ENCODE data around the gene H2AZ2.
"Not testable (repeated sequence)": the region's sequence is repeated elsewhere in the genome, so short reads cannot be mapped to it uniquely, and the experiment has no call there.

H2AZ2 gene

DNA sequence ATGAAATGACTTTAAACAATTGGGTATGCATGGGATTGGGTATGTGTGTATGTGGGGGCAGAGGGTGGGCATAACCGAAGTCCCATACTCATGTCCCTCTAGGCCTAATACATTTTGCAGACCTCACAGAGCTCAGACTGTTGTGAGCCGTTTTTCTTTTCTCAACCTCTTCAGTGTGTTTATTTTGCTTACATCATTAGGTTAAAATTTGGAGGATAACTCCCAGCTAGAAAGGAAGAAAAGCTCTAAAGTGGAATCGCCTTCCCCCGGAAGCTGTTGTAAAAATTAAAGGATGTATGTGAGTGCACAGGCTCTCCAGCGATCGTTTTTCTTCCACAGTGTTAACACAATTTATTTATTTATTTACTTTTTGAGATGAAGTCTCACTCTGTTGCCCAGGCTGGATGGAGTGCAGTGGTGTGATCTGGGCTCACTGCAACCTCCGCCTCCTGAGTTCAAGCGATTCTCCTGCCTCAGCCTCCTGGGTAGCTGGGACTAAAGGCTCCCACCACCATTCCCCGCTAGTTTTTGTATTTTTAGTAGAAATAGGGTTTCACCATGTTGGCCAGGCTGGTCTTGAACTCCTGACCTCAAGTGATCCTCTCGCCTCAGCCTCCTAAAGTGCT lies 1.5 kb upstream of the H2AZ2 start:
- TF ChIP-seq, protein P1, sequence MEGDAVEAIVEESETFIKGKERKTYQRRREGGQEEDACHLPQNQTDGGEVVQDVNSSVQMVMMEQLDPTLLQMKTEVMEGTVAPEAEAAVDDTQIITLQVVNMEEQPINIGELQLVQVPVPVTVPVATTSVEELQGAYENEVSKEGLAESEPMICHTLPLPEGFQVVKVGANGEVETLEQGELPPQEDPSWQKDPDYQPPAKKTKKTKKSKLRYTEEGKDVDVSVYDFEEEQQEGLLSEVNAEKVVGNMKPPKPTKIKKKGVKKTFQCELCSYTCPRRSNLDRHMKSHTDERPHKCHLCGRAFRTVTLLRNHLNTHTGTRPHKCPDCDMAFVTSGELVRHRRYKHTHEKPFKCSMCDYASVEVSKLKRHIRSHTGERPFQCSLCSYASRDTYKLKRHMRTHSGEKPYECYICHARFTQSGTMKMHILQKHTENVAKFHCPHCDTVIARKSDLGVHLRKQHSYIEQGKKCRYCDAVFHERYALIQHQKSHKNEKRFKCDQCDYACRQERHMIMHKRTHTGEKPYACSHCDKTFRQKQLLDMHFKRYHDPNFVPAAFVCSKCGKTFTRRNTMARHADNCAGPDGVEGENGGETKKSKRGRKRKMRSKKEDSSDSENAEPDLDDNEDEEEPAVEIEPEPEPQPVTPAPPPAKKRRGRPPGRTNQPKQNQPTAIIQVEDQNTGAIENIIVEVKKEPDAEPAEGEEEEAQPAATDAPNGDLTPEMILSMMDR (IDR thresholded peaks at IDR 0.05; ENCODE audit: low read depth, low read length): no peak
- H3K4me3 ChIP-seq (ENCODE audit: low read depth, low read length): no peak overlapping the region; the same call in 1 of the 2 replicates

DNA sequence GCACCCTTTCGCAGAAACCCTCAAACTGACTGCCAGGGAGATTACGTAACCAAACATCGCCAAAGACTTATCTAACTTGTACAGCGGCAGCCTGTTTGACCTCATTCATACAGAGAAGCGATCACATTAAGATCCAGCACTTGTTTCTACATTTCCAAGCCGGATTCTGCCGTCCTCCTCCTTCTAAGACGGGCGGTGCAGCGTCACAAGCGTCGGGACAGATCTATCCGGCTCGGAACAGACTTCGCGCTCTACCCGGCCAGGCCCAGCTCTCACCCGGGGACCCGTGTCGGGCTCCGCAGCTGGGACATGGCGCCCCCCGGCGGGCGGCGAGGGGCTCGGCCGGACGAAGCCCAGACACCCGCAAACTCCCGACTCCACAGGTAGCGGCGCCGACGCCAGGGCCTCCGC lies 373 bp downstream of the H2AZ2 start:
- peak overlapping the region; percentile 81 for H3K4me3 ChIP-seq (ENCODE audit: low read depth, low read length)
- TF ChIP-seq, protein P1 (IDR thresholded peaks at IDR 0.05; ENCODE audit: low read depth, low read length): peak; percentile 73

DNA sequence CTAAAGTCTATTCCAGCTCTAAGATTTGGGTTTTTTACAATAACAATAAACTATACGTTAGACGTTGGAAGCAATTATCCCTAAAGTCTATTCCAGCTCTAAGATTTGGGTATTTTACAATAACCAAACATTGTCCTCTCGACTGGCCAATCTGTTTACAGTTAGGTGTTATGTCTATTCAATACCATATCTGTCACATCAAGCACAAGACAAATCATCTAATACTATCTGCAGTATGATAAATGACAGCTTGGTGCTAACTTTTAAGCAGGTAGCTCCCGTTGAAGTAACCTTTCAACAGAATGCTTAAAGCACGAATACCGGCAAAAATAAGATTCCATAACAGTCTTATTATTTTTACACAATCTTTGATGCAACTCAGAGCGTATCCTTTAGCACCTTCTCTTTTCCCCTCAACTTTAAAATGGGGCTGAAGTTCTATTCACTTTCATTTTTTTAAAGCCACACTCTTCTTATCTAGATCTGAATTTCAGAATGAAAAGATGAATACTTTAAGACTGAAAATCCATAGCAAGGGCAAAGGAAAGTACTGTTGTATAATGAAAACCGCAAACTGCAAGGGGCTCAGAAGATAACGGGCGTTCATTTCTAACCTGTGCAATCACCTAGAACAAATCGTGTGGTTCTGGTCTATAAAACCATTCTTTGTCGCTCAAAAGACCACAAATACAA lies 925 bp downstream of the H2AZ2 start:
- H3K4me3 ChIP-seq (ENCODE audit: low read depth, low read length): peak overlapping the region; percentile 81
- TF ChIP-seq, protein P1 (IDR thresholded peaks at IDR 0.05; ENCODE audit: low read depth, low read length): no peak

DNA sequence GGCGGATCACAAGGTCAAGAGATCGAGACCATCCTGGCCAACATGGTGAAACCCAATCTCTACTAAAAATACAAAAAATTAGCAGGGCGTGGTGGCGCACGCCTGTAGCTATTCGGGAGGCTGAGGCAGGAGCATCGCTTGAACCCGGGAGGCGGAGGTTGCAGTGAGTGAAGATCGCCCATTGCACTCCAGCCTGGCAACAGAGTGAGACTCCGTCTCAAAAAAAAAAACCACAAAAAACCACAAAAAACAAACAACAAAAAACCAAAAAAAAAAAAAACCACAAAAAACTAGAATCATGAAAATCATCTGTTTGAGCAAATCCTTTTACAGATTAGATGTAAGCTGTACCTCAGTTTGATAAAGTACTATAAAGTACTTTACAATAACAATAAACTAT lies 1.5 kb downstream of the H2AZ2 start:
- H3K4me3 ChIP-seq (ENCODE audit: low read depth, low read length): peak overlapping the region; percentile 81

DNA sequence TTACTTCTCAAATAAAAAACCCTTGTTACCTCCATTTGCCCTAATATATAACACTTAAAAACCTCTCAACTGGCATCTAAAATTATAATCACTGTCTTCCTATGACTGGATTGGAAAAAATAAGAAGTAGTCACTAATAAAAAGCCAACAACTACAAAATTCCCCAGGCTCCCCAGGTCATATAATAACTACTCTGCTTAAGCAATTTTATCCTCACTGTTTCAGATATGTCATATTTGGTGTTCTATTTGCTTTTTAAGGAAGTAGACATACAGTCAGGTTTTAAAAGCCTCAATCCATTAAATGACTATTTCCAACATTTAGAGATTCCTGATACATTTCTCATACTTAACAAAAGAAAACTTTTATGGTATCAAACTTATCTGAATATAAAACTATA lies 2.4 kb downstream of the H2AZ2 start:
- TF ChIP-seq, protein P1 (IDR thresholded peaks at IDR 0.05; ENCODE audit: low read depth, low read length): no peak
- H3K4me3 ChIP-seq (ENCODE audit: low read depth, low read length): no peak overlapping the region

DNA sequence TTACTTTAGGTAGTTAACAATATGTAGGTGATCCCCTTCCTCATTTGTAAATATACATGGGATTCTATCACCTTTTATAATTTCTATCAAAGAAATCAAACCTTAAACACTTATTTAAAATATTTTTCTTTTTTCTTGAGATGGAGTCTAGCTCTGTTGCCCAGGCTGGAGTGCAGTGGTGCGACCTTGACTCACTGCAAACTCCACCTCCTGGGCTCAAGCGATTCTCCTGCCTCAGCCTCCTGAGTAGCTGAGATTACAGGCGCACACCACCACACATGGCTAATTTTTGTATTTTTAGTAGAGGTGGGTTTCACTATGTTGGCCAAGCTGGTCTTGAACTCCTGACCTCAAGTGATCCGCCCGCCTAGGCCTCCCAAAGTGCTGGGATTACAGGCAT lies 4.4 kb downstream of the H2AZ2 start:
- not testable (repeated sequence) for H3K4me3 ChIP-seq (ENCODE audit: low read depth, low read length)

DNA sequence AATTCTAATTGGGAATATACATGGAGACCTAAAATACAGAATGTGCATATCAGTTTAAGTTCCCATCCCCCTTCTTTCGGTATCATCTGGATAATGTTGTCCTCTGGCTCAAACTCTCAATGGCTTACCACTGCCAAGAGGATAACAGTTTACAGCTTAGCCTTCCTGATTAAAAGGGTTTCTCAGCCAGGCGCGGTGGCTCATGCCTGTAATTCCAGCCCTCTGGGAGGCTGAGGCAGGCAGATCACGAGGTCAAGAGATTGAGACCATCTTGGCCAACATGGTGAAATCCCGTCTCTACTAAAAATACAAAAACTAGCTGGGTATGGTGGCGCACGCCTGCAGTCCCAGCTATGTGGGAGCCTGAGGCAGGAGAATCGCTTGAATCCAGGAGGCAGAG lies 5.2 kb downstream of the H2AZ2 start:
- H3K4me3 ChIP-seq (ENCODE audit: low read depth, low read length): not testable (repeated sequence)

DNA sequence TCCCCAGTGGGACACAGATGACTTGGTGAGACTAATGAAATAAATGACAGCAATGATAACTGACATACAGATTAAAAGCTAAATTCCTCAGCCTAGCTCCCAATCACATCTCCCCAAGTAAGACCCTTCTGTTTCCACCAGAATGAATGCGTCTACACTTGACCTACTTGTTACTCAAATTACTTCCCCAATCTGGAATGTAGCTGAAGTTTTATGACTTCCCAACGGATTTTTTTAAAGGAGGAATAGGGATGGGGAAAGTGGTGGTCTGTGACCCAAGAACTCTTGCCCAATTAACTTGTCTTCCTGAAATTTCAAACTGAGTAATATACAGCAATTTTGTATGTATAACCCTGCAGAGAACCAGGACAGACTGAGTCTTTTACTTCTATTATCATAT lies 9.1 kb downstream of the H2AZ2 start:
- TF ChIP-seq, protein P1 (IDR thresholded peaks at IDR 0.05; ENCODE audit: low read depth, low read length): no peak
- H3K4me3 ChIP-seq (ENCODE audit: low read depth, low read length): no peak overlapping the region

DNA sequence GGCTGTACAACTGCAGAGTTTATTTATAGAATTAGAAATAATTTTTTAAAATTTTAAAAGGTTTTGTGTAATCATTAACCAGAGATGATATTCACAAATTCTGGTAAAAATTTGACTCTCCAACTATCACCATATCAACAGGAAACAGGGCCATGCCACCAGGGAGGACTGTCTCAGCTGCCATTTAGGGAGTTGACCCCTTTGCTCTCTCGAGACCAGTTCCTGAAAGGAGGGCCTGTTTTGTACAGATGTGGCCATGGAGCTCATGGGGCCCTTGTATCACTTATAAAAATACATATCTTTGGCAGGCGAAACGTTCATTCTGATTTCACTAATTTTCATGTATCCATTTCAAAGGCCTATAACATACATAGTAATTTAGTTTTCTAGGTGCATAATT lies 20.3 kb downstream of the H2AZ2 start:
- TF ChIP-seq, protein P1 (IDR thresholded peaks at IDR 0.05; ENCODE audit: low read depth, low read length): no peak
- H3K4me3 ChIP-seq (ENCODE audit: low read depth, low read length): no peak overlapping the region

Measured in WI38 (cell line).